Karpas-422 (cell line): ENCODE measurements around the gene USO1. TPM values are rescaled to one million over a fixed set of nuclear protein-coding genes. Genes with fewer than 3 reads are reported as not detected.

Experiments used
- DNase-seq: peaks from one replicate; pipeline ENCODE4 v3.0.0-alpha.2; 2015
- H2AFZ ChIP-seq: fragments of 200-600 bp; sonication (generic); 2 replicates; pipeline ENCODE4 v1.6.1; 2014; ENCODE audit warnings: antibody characterized with exemption, low read length, mixed read lengths
- H3K27ac ChIP-seq: fragments of 200-600 bp; sonication (generic); 2 replicates; pipeline ENCODE4 v1.5.1; 2014; ENCODE audit warnings: mild to moderate bottlenecking, low read length, moderate library complexity
- H3K27me3 ChIP-seq: fragments of 200-600 bp; sonication (generic); 2 replicates; pipeline ENCODE4 v1.6.1; 2014; ENCODE audit warnings: low read length, mixed read lengths
- H3K36me3 ChIP-seq: fragments of 200-600 bp; sonication (generic); 2 replicates; pipeline ENCODE4 v1.6.1; 2014; ENCODE audit warnings: low read length, mixed read lengths; ENCODE audit not compliant: insufficient read depth
- H3K4me1 ChIP-seq: fragments of 200-600 bp; sonication (generic); 2 replicates; pipeline ENCODE4 v1.6.1; 2014; ENCODE audit warnings: mild to moderate bottlenecking, low read length, mixed read lengths
- H3K4me2 ChIP-seq: fragments of 200-600 bp; sonication (generic); 2 replicates; pipeline ENCODE4 v1.6.1; 2014; ENCODE audit warnings: low read length, low read depth, mild to moderate bottlenecking; ENCODE audit not compliant: poor library complexity, severe bottlenecking
- H3K4me3 ChIP-seq: fragments of 200-600 bp; sonication (generic); 2 replicates; pipeline ENCODE4 v1.5.1; 2014; ENCODE audit warnings: mild to moderate bottlenecking, antibody characterized with exemption, low read length, mixed read lengths
- H3K79me2 ChIP-seq: fragments of 200-600 bp; sonication (generic); 2 replicates; pipeline ENCODE4 v1.6.1; 2014; ENCODE audit warnings: mild to moderate bottlenecking, low read length, mixed read lengths
- H3K9ac ChIP-seq: fragments of 200-600 bp; sonication (generic); 2 replicates; pipeline ENCODE4 v1.6.0; 2014; ENCODE audit warnings: low read length
- H3K9me2 ChIP-seq: fragments of 200-600 bp; sonication (generic), shearing (Covaris generic); replicated peaks from 2 replicates; pipeline ENCODE4 v1.6.0; 2014; ENCODE audit warnings: mild to moderate bottlenecking, low read length, moderate library complexity; ENCODE audit not compliant: insufficient read depth
- H3K9me3 ChIP-seq: fragments of 300-700, 200-600 bp; sonication (generic); 2 replicates; pipeline ENCODE4 v1.6.1; 2014; ENCODE audit warnings: low read length, mixed read lengths
- H4K20me1 ChIP-seq: fragments of 200-600 bp; sonication (generic); 2 replicates; pipeline ENCODE4 v1.6.1; 2014; ENCODE audit warnings: mild to moderate bottlenecking, antibody characterized with exemption, low read length, low read depth; ENCODE audit not compliant: insufficient read depth
- total RNA-seq: library from RNA; depleted of rRNA; stranded (reverse); fragments of >200 nt; shearing (Covaris generic); gene quantifications from 2 replicates; pipeline ENCODE4 v1.2.3, GENCODE V29; 2014; ENCODE audit warnings: low replicate concordance

USO1 gene
- total RNA-seq, 1 experiment from 2014 or later: 26.2 TPM

DNA sequence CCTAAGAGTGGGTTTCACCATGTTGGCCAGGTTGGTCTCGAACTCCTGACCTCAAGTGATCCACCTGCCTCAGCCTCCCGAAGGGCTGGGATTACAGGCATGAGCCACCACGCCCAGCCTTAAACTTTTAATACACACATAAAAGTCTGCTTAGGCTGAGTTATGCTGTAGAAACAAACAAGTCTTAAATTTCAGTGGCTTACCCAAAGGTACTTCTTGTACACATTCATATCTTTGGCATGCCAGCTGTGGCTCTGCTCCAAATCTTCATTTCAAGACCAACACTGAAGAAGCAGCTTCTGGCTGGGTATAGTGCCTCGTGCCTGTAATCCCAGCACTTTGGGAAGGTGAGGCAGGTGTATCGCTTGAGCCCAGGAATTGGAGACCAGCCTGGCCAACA lies 97.6 kb downstream of the USO1 start:
- Histone ChIP-seq H3K4me3 (no peak overlapping the region), H3K9me3 (no peaks in the 10 kb centered on the region), H3K79me2 (no peaks in the 10 kb centered on the region), H3K9me2 (no peaks in the 10 kb centered on the region), H3K36me3 (no peaks in the 10 kb centered on the region), H3K27me3 (no peaks in the 10 kb centered on the region), H2AFZ (no peak overlapping the region), H3K4me1 (no peaks in the 10 kb centered on the region), H3K27ac (no peak overlapping the region), H3K9ac (no peak overlapping the region), H3K4me2 (no peak overlapping the region), H4K20me1 (no peaks in the 10 kb centered on the region)
- DNase-seq: no peak

DNA sequence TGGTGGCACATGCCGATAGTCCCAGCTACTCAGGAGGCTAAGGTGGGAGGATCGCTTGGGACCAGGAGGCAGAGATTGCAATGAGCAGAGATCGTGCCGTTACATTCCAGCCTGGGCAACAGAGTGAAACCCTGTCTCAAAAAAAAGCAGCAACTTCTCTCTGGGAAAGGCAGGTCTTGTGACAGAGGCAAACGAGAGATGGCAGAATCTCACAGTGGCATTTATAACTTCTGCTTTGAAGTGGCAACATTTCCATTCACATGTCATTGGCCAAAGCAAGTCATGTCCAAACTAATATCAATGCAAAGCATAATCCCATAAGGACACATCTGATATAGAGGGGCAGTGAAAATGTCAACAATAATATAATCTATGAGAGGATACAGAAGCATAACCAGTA lies 98.0 kb downstream of the USO1 start:
- Histone ChIP-seq H3K79me2 (no peaks in the 10 kb centered on the region), H3K27ac (no peak overlapping the region), H3K36me3 (no peaks in the 10 kb centered on the region), H3K4me3 (no peak overlapping the region), H3K9ac (no peak overlapping the region), H3K9me3 (no peaks in the 10 kb centered on the region), H3K4me1 (no peaks in the 10 kb centered on the region), H3K27me3 (no peaks in the 10 kb centered on the region), H4K20me1 (no peaks in the 10 kb centered on the region), H3K9me2 (no peaks in the 10 kb centered on the region), H2AFZ (no peak overlapping the region), H3K4me2 (no peak overlapping the region)
- DNase-seq: no peak

DNA sequence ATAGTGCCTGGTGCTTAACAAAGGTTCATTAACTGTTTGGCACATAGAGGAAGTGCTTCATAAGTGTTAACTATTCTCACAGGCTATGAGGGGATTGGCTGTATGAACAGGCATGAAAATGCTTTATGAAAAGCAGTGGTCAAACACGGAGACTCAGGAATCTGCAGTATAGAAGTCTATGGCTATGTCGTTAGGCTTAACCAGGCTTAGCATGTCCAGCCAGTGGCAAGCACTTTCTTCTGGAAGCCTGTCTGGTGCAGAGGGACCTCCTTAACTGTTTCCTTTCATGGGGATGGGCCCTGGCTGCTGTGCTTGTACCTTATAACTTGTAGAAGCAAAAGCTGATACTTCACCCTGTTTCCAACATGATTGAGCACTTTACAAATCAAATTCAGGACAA lies 99.4 kb downstream of the USO1 start:
- H2AFZ ChIP-seq: no peak overlapping the region
- no peak for DNase-seq
- H3K4me2 ChIP-seq: no peak overlapping the region
- H3K9ac ChIP-seq: no peak overlapping the region
- H3K36me3 ChIP-seq: no peaks in the 10 kb centered on the region
- no peaks in the 10 kb centered on the region for H3K27me3 ChIP-seq
- H3K4me3 ChIP-seq: no peak overlapping the region
- no peak overlapping the region for H3K27ac ChIP-seq
- H4K20me1 ChIP-seq: no peaks in the 10 kb centered on the region
- no peaks in the 10 kb centered on the region for H3K9me2 ChIP-seq
- no peaks in the 10 kb centered on the region for H3K79me2 ChIP-seq
- H3K4me1 ChIP-seq: no peaks in the 10 kb centered on the region
- H3K9me3 ChIP-seq: no peaks in the 10 kb centered on the region

DNA sequence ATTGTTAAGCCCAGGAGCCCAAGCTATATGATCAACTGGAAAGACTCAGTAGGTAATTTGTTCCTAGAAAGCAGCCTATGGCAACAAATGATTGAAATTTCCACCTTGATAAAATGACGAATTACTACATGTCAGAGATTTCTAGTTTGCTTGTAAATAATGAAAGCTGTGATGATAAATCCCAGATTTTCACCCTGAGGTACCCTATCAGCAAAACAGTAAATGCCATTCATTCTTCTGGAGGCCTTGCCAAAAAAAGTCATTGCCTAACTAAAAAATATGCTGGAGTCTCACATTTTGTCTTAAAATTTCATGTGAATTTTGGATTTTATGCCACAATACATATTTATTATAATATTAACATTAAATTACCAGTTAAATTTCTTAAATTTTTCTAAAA lies 106.5 kb downstream of the USO1 start:
- Histone ChIP-seq H3K4me2 (no peak overlapping the region), H3K9me3 (no peaks in the 10 kb centered on the region), H3K9me2 (no peaks in the 10 kb centered on the region), H2AFZ (no peak overlapping the region), H3K4me1 (no peaks in the 10 kb centered on the region), H3K9ac (no peak overlapping the region), H3K27me3 (no peaks in the 10 kb centered on the region), H4K20me1 (no peaks in the 10 kb centered on the region), H3K4me3 (no peak overlapping the region), H3K27ac (no peak overlapping the region), H3K36me3 (no peaks in the 10 kb centered on the region), H3K79me2 (no peaks in the 10 kb centered on the region)
- no peak for DNase-seq

DNA sequence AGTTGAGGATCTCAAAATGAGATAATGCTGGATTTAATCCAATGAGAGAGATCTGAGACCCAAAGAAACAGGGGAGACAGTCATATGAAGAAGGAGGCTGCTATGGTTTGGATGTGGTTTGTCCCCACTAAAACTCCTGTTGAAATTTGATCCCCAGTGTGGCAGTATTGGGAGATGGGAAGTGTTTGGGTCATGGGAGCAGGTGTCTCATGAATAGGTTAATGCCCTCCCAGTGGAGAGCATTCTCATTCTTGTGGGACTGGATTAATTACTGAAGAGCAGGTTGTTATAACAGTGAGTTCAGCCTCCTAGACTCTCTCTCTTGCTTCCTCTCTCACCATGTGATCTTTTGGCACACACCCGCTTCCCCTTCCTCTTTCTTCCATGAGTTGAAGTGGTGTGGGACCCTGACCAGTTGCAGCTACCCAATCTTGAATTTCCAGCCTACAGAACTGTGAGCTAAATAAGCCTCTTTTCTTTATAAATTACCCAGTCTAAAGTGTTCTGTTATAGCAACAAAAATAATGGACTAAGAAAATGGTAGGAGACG lies 107.6 kb downstream of the USO1 start:
- Histone ChIP-seq H3K79me2 (no peaks in the 10 kb centered on the region), H3K4me3 (no peak overlapping the region), H3K4me2 (no peak overlapping the region), H3K36me3 (no peaks in the 10 kb centered on the region), H3K27ac (no peak overlapping the region), H3K27me3 (no peaks in the 10 kb centered on the region), H4K20me1 (no peaks in the 10 kb centered on the region), H3K9ac (no peak overlapping the region), H3K9me2 (no peaks in the 10 kb centered on the region), H3K9me3 (no peaks in the 10 kb centered on the region), H3K4me1 (no peaks in the 10 kb centered on the region), H2AFZ (no peak overlapping the region)
- no peak for DNase-seq

DNA sequence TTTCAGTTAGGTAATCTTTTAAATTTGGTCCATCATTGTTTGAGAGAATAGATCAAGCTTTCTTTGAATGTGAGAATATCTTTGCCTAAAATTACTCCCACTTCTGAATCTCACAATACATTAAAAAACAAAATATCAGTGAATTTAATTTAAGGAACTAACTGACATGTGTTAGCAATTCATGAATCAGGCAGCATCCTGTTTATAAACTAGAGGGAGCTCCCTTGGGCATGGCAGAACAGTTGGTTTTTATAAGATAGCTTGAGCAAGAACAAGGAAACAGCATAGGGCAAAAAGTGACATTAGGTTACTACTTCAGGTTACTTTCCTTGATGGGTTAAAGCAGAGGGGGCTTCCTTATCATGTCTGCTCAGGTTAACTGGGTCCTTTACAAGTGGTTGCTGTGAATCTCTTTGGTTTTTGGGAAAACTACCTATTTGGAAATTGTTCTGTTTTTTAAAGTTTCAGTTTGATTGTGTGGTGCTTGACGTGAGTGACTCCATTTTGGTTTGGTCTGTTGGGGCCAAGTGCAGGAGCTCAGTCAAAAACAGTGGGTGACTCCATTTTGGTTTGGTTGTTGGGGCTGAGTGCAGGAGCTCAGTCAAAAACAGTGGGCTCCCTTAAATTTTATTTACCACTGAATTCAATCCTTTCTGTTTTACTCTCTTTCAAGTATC lies 109.9 kb downstream of the USO1 start:
- Histone ChIP-seq H3K36me3 (no peaks in the 10 kb centered on the region), H2AFZ (no peak overlapping the region)
- no peak for DNase-seq

DNA sequence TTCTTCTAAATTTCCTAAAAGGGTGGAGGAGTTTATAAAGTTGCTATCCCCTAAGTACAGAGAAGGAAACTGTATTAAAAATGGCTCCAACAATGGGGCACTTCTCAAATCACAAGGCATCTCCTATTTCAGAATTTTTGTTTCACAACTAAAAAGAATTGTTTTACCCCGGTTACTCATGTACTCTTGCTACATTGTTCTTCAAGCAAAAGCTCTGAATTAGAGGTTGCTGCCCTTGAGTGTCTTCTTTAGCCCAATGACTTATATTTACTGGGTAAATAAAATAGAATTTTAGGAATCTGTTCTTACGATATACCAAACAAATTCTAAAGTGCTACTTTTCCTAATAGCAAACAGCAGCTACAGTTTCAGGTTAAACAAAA lies 110.4 kb downstream of the USO1 start:
- Histone ChIP-seq H3K4me2 (no peak overlapping the region), H3K4me1 (no peaks in the 10 kb centered on the region), H3K4me3 (no peak overlapping the region), H3K9me3 (no peaks in the 10 kb centered on the region), H3K9me2 (no peaks in the 10 kb centered on the region), H3K79me2 (no peaks in the 10 kb centered on the region), H3K36me3 (no peaks in the 10 kb centered on the region), H4K20me1 (no peaks in the 10 kb centered on the region), H3K27me3 (no peaks in the 10 kb centered on the region), H3K27ac (no peak overlapping the region), H2AFZ (no peak overlapping the region), H3K9ac (no peak overlapping the region)
- DNase-seq: no peak

More for the DNA sequence above, 109.9 kb downstream of the USO1 start:
- Histone ChIP-seq H3K9me2 (no peaks in the 10 kb centered on the region), H3K4me1 (no peaks in the 10 kb centered on the region), H3K4me2 (no peak overlapping the region), H3K27me3 (no peaks in the 10 kb centered on the region), H3K9ac (no peak overlapping the region), H3K9me3 (no peaks in the 10 kb centered on the region), H3K4me3 (no peak overlapping the region), H4K20me1 (no peaks in the 10 kb centered on the region), H3K27ac (no peak overlapping the region), H3K79me2 (no peaks in the 10 kb centered on the region)

DNA sequence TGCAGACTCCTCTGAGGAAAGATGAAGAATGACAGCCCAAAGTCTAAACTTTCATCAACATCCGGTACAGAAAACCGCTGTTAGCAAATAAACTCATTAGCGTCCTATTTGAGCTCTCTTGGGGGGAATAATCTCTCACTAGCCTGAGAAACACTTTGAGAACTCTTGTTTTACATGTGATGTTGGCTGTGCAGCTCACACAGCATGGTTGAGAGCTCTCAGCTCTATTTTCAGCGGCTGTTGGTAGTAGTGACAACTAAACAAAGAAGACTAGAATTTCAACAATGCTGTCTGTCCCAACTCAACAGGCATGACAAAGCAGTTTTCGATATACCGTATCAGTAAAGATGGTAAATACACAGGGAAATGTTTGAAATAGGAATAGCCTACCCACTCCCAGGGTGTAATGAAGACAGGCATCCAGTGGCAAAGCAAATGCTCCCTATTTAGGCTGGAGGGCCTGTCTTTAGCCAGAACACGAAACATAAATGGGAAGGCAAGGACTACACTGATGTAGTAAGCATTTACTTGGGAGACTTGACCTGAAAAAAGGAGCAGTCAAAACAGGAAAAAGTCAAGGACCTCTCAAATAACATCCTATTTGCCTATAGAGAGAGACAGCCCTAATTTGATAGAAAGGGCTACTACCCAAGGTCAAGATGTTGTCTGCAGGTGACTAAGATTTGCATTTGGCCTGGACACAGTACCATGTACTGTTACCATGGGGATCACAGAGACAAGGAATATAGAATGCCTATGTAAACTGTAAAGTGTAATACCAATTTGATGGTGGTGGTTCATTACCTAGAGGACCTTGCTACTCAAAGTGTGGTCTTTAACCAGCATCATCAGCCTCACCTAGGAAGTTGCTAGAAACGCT lies 117.5 kb downstream of the USO1 start:
- H3K9me3 ChIP-seq: no peaks in the 10 kb centered on the region
- H3K27me3 ChIP-seq: no peaks in the 10 kb centered on the region
- H2AFZ ChIP-seq: no peak overlapping the region
- no peaks in the 10 kb centered on the region for H4K20me1 ChIP-seq
- no peak for DNase-seq
- no peaks in the 10 kb centered on the region for H3K9me2 ChIP-seq
- no peaks in the 10 kb centered on the region for H3K79me2 ChIP-seq
- no peak overlapping the region for H3K4me3 ChIP-seq
- no peaks in the 10 kb centered on the region for H3K4me1 ChIP-seq
- no peak overlapping the region for H3K27ac ChIP-seq
- no peak overlapping the region for H3K9ac ChIP-seq
- H3K4me2 ChIP-seq: no peak overlapping the region
- no peaks in the 10 kb centered on the region for H3K36me3 ChIP-seq
